ENCODE measurements around the gene LMF1.

The LMF1 gene

GRCh38 chr16:804193-805048 is 166.4 kb downstream of the LMF1 start:
- no peaks in the 10 kb centered on the region for H3K9me3 Mint-ChIP-seq
- no peak overlapping the region for H3K27ac Mint-ChIP-seq
- DNase-seq (no peak), ATAC-seq (replicated peaks) (no peak)
- no peak overlapping the region for H3K4me3 Mint-ChIP-seq
- H3K36me3 Mint-ChIP-seq (ENCODE audit: insufficient read depth) = peaks cover 18% of the 10 kb centered on the region
- peaks cover 0 to 21% of the 10 kb centered on the region in 2 donors for H3K27me3 Mint-ChIP-seq
- H3K4me1 Mint-ChIP-seq (ENCODE audit: low read depth in 2 of 2) = peaks cover 6 to 9% of the 10 kb centered on the region in 2 donors

DNA sequence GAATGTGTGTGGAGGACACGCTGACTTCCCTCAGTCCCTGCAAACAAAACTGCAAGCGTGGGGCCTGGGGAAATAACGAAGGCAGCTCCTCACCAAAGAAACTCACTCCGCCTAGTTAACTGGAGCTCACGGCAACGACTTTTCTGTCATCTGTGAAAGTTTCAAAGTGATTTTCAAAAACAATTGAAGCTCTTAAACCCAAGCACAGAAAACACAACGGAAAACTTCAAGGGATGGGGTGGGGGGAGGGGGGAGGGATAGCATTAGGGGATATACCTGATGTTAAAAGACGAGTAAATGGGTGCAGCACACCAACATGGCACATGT is 167.1 kb downstream of the LMF1 start:
- no peak overlapping the region for H3K27ac Mint-ChIP-seq
- H3K36me3 Mint-ChIP-seq (ENCODE audit: insufficient read depth) = peaks cover 18% of the 10 kb centered on the region
- H3K4me3 Mint-ChIP-seq = no peak overlapping the region
- no peaks in the 10 kb centered on the region for H3K9me3 Mint-ChIP-seq
- peaks cover 6 to 9% of the 10 kb centered on the region in 2 donors for H3K4me1 Mint-ChIP-seq (ENCODE audit: low read depth in 2 of 2)
- no peak for DNase-seq
- no peak for ATAC-seq (replicated peaks)
- H3K27me3 Mint-ChIP-seq = peaks cover 0 to 28% of the 10 kb centered on the region in 2 donors

All from effector memory CD8-positive, alpha-beta T cell (primary cell).